Measurements from ENCODE around the gene AP1G1. TPM values are rescaled to one million over a fixed set of nuclear protein-coding genes. Genes with fewer than 3 reads are reported as not detected.
"Not testable (repeated sequence)": the region's sequence is repeated elsewhere in the genome, so short reads cannot be mapped to it uniquely, and the experiment has no call there.

Gene AP1G1
- total RNA-seq, 6 experiments from 2014 or later = 47.8 to 54.1 (median 52.5) TPM

DNA sequence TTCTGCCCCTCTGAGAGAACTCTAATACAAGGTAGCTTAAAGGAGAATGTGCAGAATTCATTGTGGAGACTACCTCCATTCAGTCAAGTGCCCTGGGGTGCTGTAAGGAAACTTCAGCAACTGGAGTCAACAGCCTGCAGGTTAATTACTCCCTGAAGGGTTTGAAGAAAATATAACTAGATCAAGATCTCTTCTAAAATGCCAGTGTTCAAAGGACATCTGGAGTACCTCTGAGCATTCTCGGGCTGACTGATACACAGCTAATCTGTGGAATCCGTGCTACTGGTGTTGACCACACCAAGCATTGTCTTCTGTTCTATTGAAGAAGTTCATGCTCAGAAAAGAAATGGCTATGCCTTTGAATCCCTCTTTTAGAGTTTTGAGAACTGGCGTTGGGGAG, 25.7 kb upstream of the AP1G1 start:
- no peaks in the 10 kb centered on the region for H3K9me3 ChIP-seq
- no peaks in the 10 kb centered on the region for H3K36me3 ChIP-seq
- ATAC-seq (no peak), DNase-seq (no peak)
- no peak overlapping the region for H3K27ac ChIP-seq
- no peaks in the 10 kb centered on the region for H3K4me1 ChIP-seq
- H3K4me3 ChIP-seq = no peak overlapping the region
- 82% methylated on average over 3 of the region's 3 CpGs for WGBS (ENCODE audit: insufficient coverage, low coverage, low lambda C conversion rate, missing lambda C conversion rate)
- TF ChIP-seq, protein P1, sequence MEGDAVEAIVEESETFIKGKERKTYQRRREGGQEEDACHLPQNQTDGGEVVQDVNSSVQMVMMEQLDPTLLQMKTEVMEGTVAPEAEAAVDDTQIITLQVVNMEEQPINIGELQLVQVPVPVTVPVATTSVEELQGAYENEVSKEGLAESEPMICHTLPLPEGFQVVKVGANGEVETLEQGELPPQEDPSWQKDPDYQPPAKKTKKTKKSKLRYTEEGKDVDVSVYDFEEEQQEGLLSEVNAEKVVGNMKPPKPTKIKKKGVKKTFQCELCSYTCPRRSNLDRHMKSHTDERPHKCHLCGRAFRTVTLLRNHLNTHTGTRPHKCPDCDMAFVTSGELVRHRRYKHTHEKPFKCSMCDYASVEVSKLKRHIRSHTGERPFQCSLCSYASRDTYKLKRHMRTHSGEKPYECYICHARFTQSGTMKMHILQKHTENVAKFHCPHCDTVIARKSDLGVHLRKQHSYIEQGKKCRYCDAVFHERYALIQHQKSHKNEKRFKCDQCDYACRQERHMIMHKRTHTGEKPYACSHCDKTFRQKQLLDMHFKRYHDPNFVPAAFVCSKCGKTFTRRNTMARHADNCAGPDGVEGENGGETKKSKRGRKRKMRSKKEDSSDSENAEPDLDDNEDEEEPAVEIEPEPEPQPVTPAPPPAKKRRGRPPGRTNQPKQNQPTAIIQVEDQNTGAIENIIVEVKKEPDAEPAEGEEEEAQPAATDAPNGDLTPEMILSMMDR (IDR thresholded peaks at IDR 0.05) = no peak
- TF ChIP-seq POLR2A (IDR thresholded peaks at IDR 0.05) = no peak
- intact Hi-C loops (cut with DNase I) = no loop called here
- no peaks in the 10 kb centered on the region for H3K27me3 ChIP-seq

DNA sequence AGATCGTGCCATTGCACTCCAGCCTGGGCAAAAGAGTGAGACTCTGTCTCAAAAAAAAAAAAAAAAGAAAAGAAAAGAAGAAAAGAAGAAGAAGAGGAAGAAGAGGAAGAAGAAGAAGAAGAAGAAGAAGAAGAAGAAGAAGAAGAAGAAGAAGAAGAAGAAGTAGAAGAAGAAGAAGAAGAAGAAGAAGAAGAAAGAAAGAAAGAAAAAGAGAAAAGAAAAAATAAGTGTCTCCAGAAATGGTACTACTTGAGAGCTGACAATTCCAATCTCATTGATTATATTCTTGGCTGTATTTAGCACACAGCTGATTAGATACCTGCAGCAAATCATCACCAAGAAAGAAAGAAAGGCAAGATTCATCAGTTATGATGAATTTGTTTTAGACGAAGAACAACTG, 23.5 kb upstream of the AP1G1 start:
- intact Hi-C loops (cut with DNase I); H3K9me3 ChIP-seq; H3K4me1 ChIP-seq; H3K36me3 ChIP-seq; DNase-seq; H3K27me3 ChIP-seq; ATAC-seq; H3K27ac ChIP-seq; H3K4me3 ChIP-seq: not testable (repeated sequence)
- WGBS (ENCODE audit: insufficient coverage, low coverage, low lambda C conversion rate, missing lambda C conversion rate) = 87% methylated on average over 2 of the region's 2 CpGs

DNA sequence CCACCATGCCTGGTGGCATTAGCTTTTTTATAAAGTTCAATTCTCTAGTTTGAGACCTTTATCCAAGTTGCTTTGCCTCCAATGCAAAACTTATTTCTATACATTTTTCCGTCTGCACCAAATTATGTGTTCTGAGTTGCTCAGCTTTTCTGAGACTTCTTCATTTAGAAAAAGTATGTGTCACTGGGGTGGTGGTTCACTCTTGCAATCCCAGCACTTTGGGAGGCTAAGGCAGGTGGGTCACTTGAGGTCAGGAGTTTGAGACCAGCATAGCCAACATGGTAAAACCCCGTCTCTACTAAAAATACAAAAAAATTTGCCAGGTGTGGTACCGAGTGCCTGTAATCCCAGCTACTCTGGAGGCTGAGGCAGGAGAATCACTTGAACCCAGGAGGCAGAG, 23.1 kb upstream of the AP1G1 start:
- H3K4me1 ChIP-seq; ATAC-seq; H3K27ac ChIP-seq; H3K4me3 ChIP-seq; H3K27me3 ChIP-seq; DNase-seq; H3K9me3 ChIP-seq; intact Hi-C loops (cut with DNase I); H3K36me3 ChIP-seq: not testable (repeated sequence)
- 79% methylated on average over 3 of the region's 3 CpGs for WGBS (ENCODE audit: insufficient coverage, low coverage, low lambda C conversion rate, missing lambda C conversion rate)

DNA sequence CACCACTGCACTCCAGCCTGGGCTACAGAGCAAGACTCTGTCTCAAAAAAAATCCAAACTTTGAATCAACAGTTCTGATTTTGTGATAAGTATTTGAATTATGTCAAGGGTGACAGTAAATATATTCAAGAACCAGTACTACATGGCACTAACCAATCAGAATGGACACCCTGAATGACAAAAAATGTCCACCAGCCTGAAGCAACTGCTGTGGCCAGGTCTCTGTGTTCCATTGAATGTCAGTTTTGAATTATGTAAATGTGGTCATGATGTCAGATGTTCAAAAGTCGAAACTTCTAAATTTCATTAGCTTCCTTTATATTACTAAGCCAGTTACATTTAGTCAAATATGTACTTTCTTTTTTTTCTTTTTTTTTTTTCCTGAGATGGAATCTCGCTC, 21.7 kb upstream of the AP1G1 start:
- no peak overlapping the region for H3K4me3 ChIP-seq
- ATAC-seq = no peak
- H3K36me3 ChIP-seq = no peaks in the 10 kb centered on the region
- WGBS (ENCODE audit: insufficient coverage, low coverage, low lambda C conversion rate, missing lambda C conversion rate) = 85% methylated on average over 2 of the region's 2 CpGs
- H3K9me3 ChIP-seq = no peaks in the 10 kb centered on the region
- intact Hi-C loops (cut with DNase I) = no loop called here
- H3K27ac ChIP-seq = no peak overlapping the region
- H3K27me3 ChIP-seq = no peaks in the 10 kb centered on the region
- DNase-seq = no peak
- no peaks in the 10 kb centered on the region for H3K4me1 ChIP-seq
- TF ChIP-seq, protein P1 (IDR thresholded peaks at IDR 0.05) = no peak
- TF ChIP-seq POLR2A (IDR thresholded peaks at IDR 0.05) = no peak

DNA sequence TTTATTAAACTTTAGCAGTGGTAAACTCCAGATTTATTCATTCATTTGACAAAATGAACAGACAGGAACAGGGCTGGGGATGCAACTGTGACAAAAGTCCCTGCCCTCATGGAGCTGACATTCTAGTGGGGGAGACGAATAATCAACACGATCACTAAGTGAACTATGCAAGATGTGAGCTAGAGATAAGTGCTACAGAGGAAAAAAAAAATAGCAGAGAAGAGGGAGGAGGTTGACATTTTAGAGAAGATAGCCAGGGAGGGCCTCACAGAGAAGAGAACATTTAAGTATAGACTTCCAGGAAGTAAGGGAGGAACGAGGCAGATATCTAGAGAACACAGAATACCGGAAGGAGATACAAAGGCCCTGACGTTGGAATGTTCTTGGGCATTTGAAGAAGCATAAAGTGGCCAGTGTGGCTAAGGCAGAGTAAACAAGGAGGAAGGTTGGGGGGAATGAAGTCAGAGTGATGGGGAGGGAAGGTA, 17.9 kb upstream of the AP1G1 start:
- ATAC-seq = no peak
- no peak overlapping the region for H3K27ac ChIP-seq
- H3K9me3 ChIP-seq = no peaks in the 10 kb centered on the region
- intact Hi-C loops (cut with DNase I) = no loop called here
- DNase-seq = no peak
- no peaks in the 10 kb centered on the region for H3K27me3 ChIP-seq
- WGBS (ENCODE audit: insufficient coverage, low coverage, low lambda C conversion rate, missing lambda C conversion rate) = 59% methylated on average over 5 of the region's 5 CpGs
- TF ChIP-seq POLR2A (IDR thresholded peaks at IDR 0.05) = no peak
- TF ChIP-seq, protein P1 (IDR thresholded peaks at IDR 0.05) = no peak
- no peaks in the 10 kb centered on the region for H3K36me3 ChIP-seq
- no peak overlapping the region for H3K4me3 ChIP-seq
- no peaks in the 10 kb centered on the region for H3K4me1 ChIP-seq

DNA sequence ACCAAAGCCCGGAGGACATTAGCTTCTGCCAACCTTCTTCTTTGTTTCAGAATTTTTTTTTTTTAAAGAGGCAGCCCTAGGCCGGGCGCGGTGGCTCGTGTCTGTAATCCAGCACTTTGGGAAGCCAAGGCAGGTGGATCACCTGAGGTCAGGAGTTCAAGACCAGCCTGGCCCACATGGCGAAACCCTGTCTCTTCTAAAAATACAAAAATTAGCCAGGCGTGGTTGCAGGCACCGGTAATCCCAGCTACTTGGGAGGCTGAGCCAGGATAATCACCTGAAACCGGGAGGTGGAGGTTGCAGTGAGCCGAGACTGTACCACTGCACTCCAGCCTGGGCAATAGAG, 8.5 kb upstream of the AP1G1 start:
- DNase-seq; H3K36me3 ChIP-seq; H3K4me3 ChIP-seq; ATAC-seq; H3K9me3 ChIP-seq; H3K27me3 ChIP-seq; intact Hi-C loops (cut with DNase I); H3K4me1 ChIP-seq; H3K27ac ChIP-seq: not testable (repeated sequence)
- 85% methylated on average over 7 of the region's 10 CpGs for WGBS (ENCODE audit: insufficient coverage, low coverage, low lambda C conversion rate, missing lambda C conversion rate)

Data from right lobe of liver (tissue), 6 donors.